ENCODE results near the gene REG1A.

REG1A gene, protein sequence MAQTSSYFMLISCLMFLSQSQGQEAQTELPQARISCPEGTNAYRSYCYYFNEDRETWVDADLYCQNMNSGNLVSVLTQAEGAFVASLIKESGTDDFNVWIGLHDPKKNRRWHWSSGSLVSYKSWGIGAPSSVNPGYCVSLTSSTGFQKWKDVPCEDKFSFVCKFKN

GRCh38 chr2:79120194-79120713, at the start of gene REG1A:
REG1A (plus strand) TSS chr2:79120488; CDS start chr2:79120862, 374 bp downstream.
- no peak for DNase-seq

GRCh38 chr2:79071078-79071477, 49.2 kb upstream of the REG1A start:
- no peak for DNase-seq

DNA sequence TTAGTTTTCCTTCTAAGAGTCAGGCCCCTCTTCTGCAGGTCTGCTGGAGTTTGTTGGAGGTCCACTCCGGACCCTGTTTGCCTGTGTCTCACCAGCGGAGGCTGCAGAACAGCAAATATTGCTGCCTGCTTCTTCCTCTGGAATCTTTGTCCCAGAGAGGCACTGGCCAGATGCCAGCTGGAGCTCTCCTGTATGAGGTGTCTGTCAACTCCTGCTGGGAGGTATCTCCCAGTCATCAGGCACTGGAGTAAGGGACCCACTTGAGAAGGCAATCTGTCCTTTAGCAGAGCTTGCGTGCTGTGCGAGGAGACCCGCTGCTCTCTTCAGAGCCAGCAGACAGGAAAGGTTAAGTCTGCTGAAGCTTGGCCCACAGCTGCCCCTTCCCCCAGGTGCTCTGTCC, 37.3 kb upstream of the REG1A start:
- no peak for DNase-seq

GRCh38 chr2:79083597-79084251, 36.6 kb upstream of the REG1A start:
- no peak for DNase-seq

GRCh38 chr2:79084495-79085135, 35.7 kb upstream of the REG1A start:
- DNase-seq, result no peak

DNA sequence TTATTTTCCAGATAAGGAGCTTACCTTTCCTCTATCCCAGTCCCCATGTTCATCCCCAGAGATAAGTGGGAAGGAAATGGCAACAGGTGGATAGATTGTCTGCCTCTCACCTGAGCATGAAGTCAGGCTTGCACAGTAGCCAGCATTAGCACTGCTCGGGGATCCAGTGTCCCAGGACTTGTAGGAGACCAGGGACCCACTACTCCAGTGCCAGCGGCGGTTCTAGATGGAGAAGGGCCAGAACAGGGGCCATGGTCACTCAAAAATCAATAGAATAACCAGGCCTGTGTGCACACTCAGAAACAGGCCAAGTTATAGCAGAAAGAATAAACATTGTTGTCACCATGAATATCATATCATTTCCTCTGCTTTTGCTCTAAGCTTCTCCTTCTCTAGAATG, 34.9 kb upstream of the REG1A start:
- no peak for DNase-seq

- DNase-seq, result no peak
Measured at GRCh38 chr2:79086255-79086654, 34.0 kb upstream of the REG1A start.

- DNase-seq, result no peak
Measured at GRCh38 chr2:79087785-79088364, 32.4 kb upstream of the REG1A start, which contains the start of gene REG1B. REG1B (minus strand) TSS chr2:79087993; CDS start chr2:79087612, 381 bp downstream.

DNA sequence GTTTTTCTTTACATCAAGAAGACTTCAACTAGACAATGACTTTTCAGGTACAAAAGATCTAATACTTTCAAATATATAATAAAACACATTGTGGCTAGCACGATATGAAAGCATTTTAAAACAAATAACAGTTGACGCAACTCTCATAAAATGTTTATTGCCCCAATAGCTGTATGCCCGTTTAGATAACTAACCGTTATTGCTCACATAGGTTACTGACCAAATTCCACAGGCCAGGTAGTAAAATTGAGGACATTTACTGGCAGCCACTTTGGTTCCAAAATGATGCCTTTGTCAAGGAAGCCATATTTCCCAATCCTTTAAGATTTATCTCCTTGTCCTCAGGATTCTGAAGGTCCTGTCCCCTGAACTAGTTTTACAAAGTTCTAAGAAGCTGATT, 29.6 kb upstream of the REG1A start:
- no peak for DNase-seq

DNA sequence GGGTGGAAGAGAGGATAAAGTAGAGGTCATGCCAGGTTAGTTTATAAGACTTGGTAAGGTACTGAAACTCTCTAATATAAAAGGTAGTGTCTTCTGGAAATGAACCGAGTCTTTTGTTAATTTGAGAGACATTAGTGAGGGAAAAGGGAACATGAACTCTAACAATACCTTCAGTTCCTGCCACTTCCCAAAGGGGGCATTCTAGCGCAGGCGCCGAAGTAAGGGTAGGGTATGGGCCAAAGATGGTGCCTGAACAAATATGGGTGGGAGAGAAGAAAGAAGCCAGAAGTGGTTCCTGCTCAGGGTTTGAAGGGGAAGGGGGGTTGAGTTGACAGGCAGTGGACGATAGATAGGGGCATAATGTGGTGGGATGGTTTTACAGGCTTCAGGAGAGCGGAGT, 22.4 kb upstream of the REG1A start:
- DNase-seq, result no peak

DNA sequence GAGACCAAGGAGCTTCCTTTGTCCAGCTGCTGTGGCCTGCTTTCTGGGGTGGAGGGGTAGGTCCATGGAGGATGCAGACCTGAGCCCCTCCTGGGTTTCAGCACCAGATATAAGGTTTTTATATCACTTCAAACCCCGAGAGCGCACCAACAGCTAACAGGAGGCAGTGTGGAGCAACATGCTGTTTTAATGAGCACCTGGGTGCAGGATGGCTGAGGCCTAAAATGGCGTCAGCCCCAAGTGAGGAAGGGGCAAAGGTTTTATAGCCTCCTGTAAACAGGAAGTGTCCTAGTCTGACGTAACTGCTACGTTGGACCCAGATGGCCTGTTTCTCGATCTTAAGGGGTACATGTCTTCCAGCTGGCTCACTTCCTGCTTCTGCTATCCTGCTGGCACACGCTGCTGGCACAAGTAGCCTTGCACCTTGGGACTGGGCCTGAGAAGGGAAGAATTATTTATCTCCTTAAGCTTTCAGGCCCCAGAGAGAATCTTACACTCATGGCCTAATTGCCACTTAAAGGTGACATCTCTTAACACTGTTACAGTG, 21.1 kb upstream of the REG1A start:
- DNase-seq, result no peak

DNA sequence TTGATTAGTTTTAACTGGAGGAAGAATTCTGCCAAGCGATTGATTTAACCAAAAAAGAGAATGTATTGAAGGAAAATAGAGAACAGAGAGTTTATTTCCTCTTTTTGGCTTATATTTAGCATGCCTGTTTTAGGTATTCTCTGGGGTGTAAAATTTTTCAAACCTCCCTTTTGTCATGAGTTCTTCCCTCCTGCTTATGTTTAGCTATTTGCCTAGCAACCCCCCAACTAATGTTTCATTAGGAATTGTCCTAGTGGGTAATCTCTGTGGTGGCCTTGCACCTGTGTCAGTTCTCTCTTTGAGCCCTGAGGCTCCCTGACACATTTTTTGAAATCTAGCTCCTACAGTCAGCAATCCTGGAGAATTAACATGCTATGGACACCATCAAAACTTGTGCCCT, 20.0 kb upstream of the REG1A start:
- no peak for DNase-seq

- DNase-seq, result no peak
Measured at GRCh38 chr2:79101024-79101423, 19.3 kb upstream of the REG1A start.

GRCh38 chr2:79103214-79103613, 17.1 kb upstream of the REG1A start:
- no peak for DNase-seq

DNA sequence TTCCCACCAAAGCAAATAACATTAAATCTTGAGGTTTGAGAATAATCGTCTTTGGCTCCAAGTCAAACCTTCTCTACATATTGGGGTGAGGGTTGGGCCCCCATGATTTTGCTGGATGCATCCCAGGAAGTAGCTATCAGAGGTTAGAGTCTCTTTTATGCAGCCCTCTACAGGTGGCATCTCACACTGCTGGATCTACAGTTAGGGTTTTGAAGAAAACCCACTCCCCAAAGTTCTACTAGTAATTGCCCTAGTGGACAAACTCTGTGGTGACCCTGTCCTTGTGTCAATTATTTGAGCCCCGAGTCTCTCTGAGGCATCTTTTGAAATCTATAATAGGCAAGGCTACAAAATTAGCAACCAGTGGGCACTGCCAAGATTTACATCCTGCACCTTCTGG, 15.0 kb upstream of the REG1A start:
- DNase-seq, result no peak

DNA sequence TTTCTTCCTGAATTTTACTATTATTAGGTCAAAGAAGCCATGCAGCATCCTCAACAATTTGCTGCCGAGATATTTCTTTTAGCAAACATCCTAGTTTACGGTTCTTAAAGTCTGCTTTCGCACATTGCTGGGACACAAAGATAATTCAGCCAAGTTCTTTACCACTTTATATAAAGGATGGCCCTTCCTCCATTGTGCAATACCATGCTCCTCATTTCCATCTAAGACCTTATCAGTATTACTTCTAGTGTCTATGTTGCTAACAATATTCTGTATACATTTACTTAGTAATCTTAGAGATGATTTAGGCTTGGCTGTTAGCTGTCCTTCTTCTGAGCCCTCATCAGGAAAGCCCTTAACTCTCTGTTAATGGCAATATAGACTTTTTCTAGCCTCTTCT, 8.0 kb upstream of the REG1A start:
- no peak for DNase-seq

DNA sequence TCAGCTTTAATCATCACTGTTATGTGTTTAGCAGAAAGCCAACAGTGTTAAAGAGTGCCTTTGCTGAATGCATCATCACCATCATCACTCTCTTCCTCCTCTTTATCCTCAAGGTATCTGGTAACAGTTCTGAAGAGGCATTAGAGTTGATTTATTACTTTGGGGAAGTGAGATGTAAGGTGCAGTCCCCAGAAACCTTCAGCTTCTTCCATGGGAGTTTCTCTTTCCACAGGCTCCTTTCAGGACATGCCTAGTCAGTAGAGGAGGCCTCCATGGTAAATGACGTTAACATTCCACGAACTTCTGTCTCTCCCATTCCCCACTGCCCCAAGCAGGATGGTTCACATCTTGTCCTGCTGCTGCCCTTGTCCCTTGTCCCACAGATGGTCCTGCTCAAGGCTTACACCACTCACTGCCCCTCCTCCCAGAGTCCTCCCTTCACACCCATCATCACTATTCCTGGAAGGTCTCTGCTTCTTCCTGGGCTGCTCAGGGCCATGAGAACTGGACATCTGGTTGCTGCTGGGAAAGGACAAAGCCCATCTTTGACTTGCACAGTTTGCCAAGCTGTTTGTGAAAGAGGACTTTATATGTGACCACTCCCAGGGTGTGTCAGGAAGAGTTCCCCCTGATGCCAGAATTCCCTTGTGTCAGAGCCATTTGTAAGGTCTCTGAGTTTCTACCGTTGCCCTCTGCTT, 5.3 kb upstream of the REG1A start:
- no peak for DNase-seq

DNA sequence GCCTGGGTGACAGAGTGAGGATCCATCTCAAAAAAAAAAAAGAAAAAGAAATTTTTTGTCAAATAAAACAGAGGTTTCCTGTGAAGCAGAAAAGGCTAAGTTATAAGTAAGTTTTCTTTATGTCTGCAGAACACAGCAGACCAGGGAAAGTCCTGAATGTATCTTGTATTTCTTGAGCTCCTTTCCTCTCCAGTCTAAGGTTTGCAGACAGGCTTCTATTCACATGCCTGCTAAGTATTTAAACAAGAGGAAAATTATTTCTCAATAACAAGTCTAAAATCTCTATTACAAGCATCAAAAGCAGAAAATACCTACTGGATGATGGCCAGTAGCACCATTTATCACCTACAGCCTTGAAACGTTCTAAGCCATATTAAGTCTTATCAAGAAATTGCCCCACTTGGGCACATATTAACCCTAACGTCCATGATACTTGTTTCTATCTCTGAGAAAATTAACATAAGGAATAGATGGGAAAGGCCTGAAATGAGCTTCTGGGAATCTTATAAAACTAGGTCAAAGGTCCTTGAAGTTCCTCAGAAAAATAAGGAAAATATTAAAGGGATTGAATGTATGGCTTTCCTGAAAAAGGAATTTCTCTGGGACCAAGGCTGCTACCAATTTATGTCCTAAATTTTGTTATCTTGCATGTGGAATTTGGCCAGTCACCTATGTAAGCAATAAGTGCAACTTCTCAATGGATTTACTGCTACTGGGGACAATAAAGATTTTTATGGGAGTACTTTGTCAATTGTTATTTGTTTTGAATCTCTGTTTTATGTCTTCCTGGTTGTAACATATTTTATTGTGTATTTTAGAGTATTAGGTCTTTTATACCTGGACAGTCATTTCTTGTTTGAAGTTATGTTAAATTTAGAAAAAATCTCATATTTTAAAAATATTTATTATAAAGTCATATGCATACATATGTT, 3.0 kb upstream of the REG1A start:
- no peak for DNase-seq

DNA sequence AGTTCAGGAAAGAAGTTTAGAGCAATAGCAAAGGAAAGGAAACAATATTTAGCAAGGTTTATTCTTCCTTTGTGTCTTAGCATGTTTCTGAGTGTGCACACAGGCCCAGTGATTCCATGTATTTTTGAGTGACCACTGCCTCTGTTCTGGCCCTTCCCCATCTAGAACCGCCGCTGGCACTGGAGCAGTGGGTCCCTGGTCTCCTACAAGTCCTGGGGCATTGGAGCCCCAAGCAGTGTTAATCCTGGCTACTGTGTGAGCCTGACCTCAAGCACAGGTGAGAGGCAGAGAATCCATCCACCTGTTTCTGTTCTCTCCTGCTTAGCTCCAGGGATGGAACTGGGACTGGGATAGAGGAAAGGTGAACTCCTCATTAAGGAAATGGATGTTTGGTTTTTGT, 2.4 kb downstream of the REG1A start:
- no peak for DNase-seq

GRCh38 chr2:79124907-79125720, 4.8 kb downstream of the REG1A start:
- no peak for DNase-seq

DNA sequence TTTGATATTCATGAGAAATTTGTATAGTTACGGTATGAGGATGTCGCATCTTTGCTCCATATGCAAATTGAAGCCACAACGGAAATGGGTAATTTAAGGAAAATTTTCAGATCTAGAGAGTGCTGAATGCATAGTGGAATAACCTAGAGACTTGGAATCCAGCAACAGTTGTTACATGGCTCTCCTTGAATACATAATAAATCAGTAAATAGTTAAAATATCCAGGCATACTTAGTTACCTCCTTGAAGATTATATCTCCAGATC, 5.4 kb downstream of the REG1A start:
- no peak for DNase-seq

Measured in activated CD4-positive, alpha-beta T cell treated with anti-CD3 and anti-CD28 coated beads, Interleukin-2, amount 50 U/mL, for 4 hours (primary cell).